ENCODE results near the gene TRAF4. TPM values are rescaled to one million over a fixed set of nuclear protein-coding genes. Genes with fewer than 3 reads are reported as not detected.

The TRAF4 gene
- polyA plus RNA-seq, 4 donors, result 58.8 to 203 (median 128) TPM

DNA sequence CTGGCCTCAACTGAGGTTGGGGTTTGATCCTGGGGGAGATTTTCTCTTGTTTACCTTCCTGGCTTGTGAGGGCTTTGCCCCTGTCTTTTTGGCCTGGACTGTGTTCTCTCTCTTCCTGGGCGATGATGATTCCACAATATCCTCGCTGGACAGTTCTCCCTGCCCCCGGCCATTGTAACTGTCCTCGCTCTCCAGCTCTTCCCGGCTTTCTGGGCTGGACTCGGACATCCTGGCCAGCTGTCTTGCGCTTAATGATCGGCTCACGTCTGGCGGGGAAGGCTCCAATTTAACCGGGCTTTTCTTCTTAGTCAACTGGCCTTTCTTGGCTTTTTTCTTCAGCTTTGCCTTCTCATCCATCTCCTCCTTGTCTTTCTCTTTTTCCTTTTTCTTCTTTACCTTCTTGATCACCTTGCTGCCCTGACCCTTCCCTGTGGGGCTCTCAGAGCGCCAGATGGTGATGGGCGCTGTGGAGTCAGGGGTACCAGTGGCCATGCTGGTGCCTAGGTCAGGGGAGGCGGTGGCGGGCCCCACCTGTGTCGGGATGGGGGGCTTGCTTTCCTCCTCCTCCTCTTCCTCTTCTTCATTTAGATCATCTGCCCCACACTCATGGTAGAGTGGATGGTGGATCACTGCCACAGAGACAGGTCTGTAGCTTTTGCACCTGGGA is 40.1 kb upstream of the TRAF4 start:
- WGBS, 3 donors, result 83 to 89% (median 88%) methylated on average over 16 of the region's 16 CpGs
- DNase-seq (no peak), FAIRE-seq (no peak)
- Histone ChIP-seq H3K4me1 (ENCODE audit: control insufficient read depth in 3 of 3, insufficient read depth in 2 of 3, low read depth in 1 of 3, low read length in 2 of 3) (peaks cover 0 to 21% (median 8%) of the 10 kb centered on the region in 3 donors), H3K4me3 (ENCODE audit: low read depth in 1 of 3, low read length in 3 of 3) (no peak overlapping the region), H3K27me3 (ENCODE audit: control insufficient read depth in 3 of 3, insufficient read depth in 3 of 3, low read length in 3 of 3) (no peaks in the 10 kb centered on the region), H3K36me3 (ENCODE audit: control insufficient read depth in 3 of 3, insufficient read depth in 2 of 3, low read depth in 1 of 3, low read length in 3 of 3) (peaks cover 21 to 81% (median 29%) of the 10 kb centered on the region in 3 donors), H3K9me3 (ENCODE audit: control insufficient read depth in 2 of 2, insufficient read depth in 1 of 2, low read depth in 1 of 2, low read length in 1 of 2) (no peaks in the 10 kb centered on the region), H3K27ac (ENCODE audit: low read depth in 1 of 3, low read length in 2 of 3) (no peak overlapping the region)

DNA sequence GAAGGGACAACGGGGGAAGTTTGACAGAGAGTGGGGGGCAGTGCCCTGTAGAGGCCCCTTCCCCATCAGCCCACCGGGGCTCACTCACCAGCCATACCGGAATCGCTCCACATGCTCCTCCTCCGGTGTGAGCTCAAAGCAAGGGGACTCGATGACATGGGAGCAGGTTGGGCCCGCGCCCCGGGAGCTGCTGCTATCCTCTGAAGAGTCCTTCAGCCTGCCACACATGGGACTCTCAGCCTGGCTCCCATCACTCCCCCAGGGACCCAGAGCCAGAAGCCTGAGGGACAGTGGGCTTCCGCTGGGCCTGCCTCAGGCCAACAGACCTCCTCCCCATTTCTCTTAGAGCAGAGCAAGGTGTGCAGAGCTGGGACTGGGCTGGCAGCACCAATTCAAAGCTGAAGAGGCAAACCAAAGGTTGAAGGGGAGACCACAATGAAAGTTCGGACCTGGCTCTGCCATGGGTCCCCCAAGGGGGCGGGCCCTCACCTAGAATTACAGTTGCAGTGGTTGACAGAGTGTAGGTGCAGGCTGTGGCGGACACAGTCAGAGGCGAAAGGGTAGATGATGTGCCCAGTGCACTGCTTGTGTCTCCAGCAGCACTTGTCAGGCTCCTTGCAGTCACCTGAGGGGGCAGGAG is 39.5 kb upstream of the TRAF4 start:
- no peaks in the 10 kb centered on the region for H3K27me3 ChIP-seq (ENCODE audit: control insufficient read depth in 3 of 3, insufficient read depth in 3 of 3, low read length in 3 of 3)
- no peak overlapping the region for H3K4me3 ChIP-seq (ENCODE audit: low read depth in 1 of 3, low read length in 3 of 3)
- H3K4me1 ChIP-seq (ENCODE audit: control insufficient read depth in 3 of 3, insufficient read depth in 2 of 3, low read depth in 1 of 3, low read length in 2 of 3), result peaks cover 0 to 15% (median 2%) of the 10 kb centered on the region in 3 donors
- FAIRE-seq (no peak), DNase-seq (no peak)
- 94 to 97% (median 94%) methylated on average over 13 to 14 of the region's 14 CpGs for WGBS, 3 donors
- H3K36me3 ChIP-seq (ENCODE audit: control insufficient read depth in 3 of 3, insufficient read depth in 2 of 3, low read depth in 1 of 3, low read length in 3 of 3), result peaks cover 16 to 74% (median 22%) of the 10 kb centered on the region in 3 donors
- no peaks in the 10 kb centered on the region for H3K9me3 ChIP-seq (ENCODE audit: control insufficient read depth in 2 of 2, insufficient read depth in 1 of 2, low read depth in 1 of 2, low read length in 1 of 2)
- no peak overlapping the region for H3K27ac ChIP-seq (ENCODE audit: low read depth in 1 of 3, low read length in 2 of 3)

DNA sequence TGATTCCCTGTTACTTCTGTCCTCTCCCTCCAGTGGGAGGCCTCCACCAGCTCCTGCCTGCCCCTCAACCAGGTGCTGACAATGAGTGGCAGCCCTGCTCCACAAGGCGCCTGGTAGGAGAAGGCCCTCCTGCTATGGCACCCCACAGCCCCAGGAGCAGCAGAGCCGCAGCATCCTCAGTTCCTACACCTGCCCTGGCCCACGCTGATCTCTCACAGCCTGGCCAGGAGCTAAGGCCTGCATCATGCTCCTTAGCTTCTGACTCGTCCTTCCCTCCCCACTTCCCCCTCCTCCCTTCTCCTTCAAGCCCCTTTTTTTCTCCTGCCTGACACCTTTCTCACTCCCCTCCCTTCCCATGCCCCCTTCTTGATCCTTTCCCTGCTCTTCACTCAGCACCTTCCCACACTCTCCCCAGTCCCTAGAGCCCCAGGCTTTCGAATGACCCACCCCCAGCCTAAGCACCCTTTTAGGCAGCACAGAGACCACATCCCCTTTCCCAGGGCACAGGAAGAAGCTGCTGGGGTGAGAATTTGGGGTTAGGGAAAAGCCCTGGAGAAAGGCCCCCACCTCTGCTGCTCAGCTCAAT is 38.6 kb upstream of the TRAF4 start:
- H3K4me1 ChIP-seq (ENCODE audit: control insufficient read depth in 3 of 3, insufficient read depth in 2 of 3, low read depth in 1 of 3, low read length in 2 of 3), result peaks cover 0 to 11% (median 2%) of the 10 kb centered on the region in 3 donors
- 75 to 82% (median 78%) methylated on average over 5 of the region's 5 CpGs for WGBS, 3 donors
- FAIRE-seq (no peak), DNase-seq (no peak)
- H3K4me3 ChIP-seq (ENCODE audit: low read depth in 1 of 3, low read length in 3 of 3), result no peak overlapping the region
- H3K9me3 ChIP-seq (ENCODE audit: control insufficient read depth in 2 of 2, insufficient read depth in 1 of 2, low read depth in 1 of 2, low read length in 1 of 2), result no peaks in the 10 kb centered on the region
- H3K36me3 ChIP-seq (ENCODE audit: control insufficient read depth in 3 of 3, insufficient read depth in 2 of 3, low read depth in 1 of 3, low read length in 3 of 3), result peaks cover 14 to 66% (median 16%) of the 10 kb centered on the region in 3 donors
- H3K27ac ChIP-seq (ENCODE audit: low read depth in 1 of 3, low read length in 2 of 3), result no peak overlapping the region
- H3K27me3 ChIP-seq (ENCODE audit: control insufficient read depth in 3 of 3, insufficient read depth in 3 of 3, low read length in 3 of 3), result no peaks in the 10 kb centered on the region

DNA sequence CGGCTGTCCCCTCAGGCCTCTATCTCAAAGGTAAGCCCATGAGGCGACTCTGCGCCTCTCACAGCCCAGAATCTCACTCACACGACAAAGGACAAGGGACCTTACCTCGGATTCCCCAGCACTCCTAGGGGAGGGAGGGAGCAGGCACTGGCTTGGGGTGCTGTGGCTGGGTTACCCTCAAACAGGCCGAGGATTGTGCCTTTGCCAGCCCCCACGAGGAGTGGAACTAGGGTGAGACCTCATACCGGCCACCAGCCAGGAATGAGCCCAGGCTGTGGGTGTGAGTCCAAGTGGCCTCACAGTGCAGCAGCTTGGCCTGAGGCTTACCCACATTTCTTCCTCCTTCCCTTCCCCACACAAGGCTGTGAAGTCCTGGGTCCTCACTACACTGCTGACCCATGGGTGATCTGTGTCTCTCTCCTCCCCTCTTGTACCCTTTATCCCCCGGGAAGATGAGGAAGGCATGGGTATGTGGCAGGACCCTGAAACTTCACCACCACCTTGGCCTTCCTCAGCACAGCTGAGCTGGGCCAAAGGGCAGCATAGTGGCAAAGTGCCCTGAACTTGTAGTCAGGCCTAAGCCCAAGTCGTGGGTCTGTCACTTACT is 38.0 kb upstream of the TRAF4 start:
- Histone ChIP-seq H3K4me1 (ENCODE audit: control insufficient read depth in 3 of 3, insufficient read depth in 2 of 3, low read depth in 1 of 3, low read length in 2 of 3) (peaks cover 0 to 9% (median 0%) of the 10 kb centered on the region in 3 donors), H3K27ac (ENCODE audit: low read depth in 1 of 3, low read length in 2 of 3) (peak overlapping the region in 1 of 3 donors; percentile 13), H3K36me3 (ENCODE audit: control insufficient read depth in 3 of 3, insufficient read depth in 2 of 3, low read depth in 1 of 3, low read length in 3 of 3) (peaks cover 9 to 59% (median 11%) of the 10 kb centered on the region in 3 donors), H3K4me3 (ENCODE audit: low read depth in 1 of 3, low read length in 3 of 3) (no peak overlapping the region), H3K9me3 (ENCODE audit: control insufficient read depth in 2 of 2, insufficient read depth in 1 of 2, low read depth in 1 of 2, low read length in 1 of 2) (no peaks in the 10 kb centered on the region), H3K27me3 (ENCODE audit: control insufficient read depth in 3 of 3, insufficient read depth in 3 of 3, low read length in 3 of 3) (no peaks in the 10 kb centered on the region)
- 70 to 79% (median 76%) methylated on average over 10 of the region's 10 CpGs for WGBS, 3 donors
- DNase-seq (no peak), FAIRE-seq (no peak)

DNA sequence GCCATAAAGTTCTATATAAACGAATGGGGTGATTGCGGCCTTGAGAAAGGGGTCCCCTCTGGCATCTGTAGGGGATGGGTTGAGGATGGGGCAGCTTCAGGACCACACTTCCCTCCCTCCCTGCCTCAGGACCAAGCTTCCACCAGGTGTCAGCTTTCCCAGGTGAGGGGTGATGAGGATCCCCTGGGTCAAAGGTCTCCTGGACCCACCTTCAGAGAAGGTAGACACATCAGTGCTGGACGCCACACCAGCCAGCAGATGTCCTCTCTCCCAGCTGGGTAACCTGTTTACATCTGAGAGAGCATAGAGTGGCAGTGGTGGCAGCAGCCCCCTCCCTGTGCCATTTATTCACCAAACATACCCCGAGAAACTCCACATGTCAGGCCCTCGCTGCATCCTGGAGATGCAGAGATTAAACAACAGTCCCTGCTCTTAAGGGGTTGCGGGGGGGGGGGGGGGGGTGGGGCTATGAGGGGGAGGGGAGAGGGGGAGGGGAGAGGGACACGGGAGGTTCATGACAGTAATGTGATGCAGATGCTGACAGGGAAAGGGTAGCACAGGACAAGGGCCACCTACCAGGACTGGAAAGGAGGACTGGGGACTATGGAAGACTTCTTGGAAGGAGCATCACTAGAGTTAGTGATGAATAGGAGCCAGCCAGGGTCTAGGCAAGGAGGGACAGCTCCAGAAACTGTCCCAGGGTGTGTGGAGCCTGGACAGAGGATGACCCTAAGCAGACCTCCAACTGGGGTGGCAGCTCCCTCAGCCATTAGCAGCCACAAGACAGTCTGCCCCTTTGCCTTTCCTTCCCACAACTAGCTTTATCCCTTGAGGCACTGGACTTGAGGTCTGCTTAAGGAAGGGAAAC is 37.1 kb upstream of the TRAF4 start:
- Histone ChIP-seq H3K27me3 (ENCODE audit: control insufficient read depth in 3 of 3, insufficient read depth in 3 of 3, low read length in 3 of 3) (no peaks in the 10 kb centered on the region), H3K27ac (ENCODE audit: low read depth in 1 of 3, low read length in 2 of 3) (no peak overlapping the region), H3K4me1 (ENCODE audit: control insufficient read depth in 3 of 3, insufficient read depth in 2 of 3, low read depth in 1 of 3, low read length in 2 of 3) (peaks cover 0 to 13% (median 0%) of the 10 kb centered on the region in 3 donors), H3K36me3 (ENCODE audit: control insufficient read depth in 3 of 3, insufficient read depth in 2 of 3, low read depth in 1 of 3, low read length in 3 of 3) (peaks cover 3 to 50% (median 7%) of the 10 kb centered on the region in 3 donors), H3K4me3 (ENCODE audit: low read depth in 1 of 3, low read length in 3 of 3) (no peak overlapping the region), H3K9me3 (ENCODE audit: control insufficient read depth in 2 of 2, insufficient read depth in 1 of 2, low read depth in 1 of 2, low read length in 1 of 2) (no peaks in the 10 kb centered on the region)
- no peak for FAIRE-seq
- WGBS, 3 donors, result 59 to 66% (median 66%) methylated on average over 4 to 6 of the region's 7 CpGs
- no peak for DNase-seq

DNA sequence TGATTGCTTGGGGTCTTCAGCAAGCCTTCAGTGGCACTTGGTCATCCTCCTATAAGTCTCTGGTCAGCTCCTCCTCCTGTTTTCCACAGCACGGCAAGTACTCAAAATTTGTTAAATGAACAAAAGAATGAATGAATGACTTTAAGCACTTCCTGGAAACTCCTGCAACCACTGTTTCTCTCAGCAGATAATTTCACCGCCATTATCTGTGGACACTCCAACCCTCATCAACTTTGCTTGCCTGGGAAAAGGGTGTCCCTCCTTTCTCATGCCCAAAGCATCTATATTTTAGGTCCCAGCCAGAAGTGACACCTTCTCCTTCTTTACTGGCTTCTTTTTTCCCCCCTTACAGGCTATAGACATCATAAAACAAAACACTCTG is 36.5 kb upstream of the TRAF4 start:
- no peak overlapping the region for H3K4me3 ChIP-seq (ENCODE audit: low read depth in 1 of 3, low read length in 3 of 3)
- no peak for FAIRE-seq
- no peak overlapping the region for H3K27ac ChIP-seq (ENCODE audit: low read depth in 1 of 3, low read length in 2 of 3)
- DNase-seq, result no peak
- no peaks in the 10 kb centered on the region for H3K27me3 ChIP-seq (ENCODE audit: control insufficient read depth in 3 of 3, insufficient read depth in 3 of 3, low read length in 3 of 3)
- WGBS, 3 donors, result 78 to 88% (median 85%) methylated on average over 2 of the region's 2 CpGs
- H3K9me3 ChIP-seq (ENCODE audit: control insufficient read depth in 2 of 2, insufficient read depth in 1 of 2, low read depth in 1 of 2, low read length in 1 of 2), result no peaks in the 10 kb centered on the region
- H3K4me1 ChIP-seq (ENCODE audit: control insufficient read depth in 3 of 3, insufficient read depth in 2 of 3, low read depth in 1 of 3, low read length in 2 of 3), result peaks cover 0 to 19% (median 1%) of the 10 kb centered on the region in 3 donors
- H3K36me3 ChIP-seq (ENCODE audit: control insufficient read depth in 3 of 3, insufficient read depth in 2 of 3, low read depth in 1 of 3, low read length in 3 of 3), result peaks cover 3 to 44% (median 4%) of the 10 kb centered on the region in 3 donors

DNA sequence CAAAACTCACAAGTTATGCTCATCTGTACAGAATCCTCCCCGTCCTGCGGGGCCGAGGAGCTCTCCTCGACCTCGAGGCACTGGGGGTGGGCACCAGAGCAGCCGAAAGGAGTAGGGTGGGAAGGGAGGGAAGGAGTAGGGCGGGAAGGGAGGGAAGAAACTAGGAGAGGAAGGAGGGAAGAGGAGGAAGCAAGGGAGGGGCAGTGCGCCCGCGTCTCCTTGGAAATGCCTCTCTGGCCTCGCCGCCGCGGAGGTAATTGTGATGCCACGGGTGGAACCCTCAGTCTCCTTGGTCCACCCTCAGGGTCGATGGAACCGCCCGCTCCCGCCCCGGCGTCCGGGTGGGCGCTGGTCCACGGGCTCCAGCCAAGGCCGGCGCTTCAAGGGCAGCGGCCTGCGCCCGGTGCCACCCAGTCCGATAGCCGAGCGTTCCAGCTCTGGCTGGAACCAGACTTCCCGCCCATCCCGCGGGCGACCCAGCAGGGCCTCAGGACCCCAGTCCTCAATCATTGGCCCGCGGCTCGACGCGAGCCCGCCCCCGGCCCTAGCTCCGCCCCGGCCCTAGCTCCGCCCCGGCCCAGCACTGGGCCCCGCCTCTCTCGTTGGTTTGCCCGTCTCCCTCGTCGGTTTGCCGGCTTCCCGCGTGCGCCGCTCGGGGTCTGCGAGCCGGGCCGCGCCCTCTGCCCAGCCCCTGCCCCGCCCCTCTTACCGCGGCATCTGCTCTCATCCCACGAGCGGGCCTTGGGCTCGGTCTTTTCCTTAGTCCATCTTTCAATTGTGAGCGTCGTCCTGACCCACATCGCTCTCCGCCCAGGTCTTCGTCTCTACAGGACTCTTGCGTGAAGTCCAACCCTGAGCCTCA is 32.7 kb upstream of the TRAF4 start:
- no peak for FAIRE-seq
- peaks cover 0 to 37% (median 0%) of the 10 kb centered on the region in 3 donors for H3K36me3 ChIP-seq (ENCODE audit: control insufficient read depth in 3 of 3, insufficient read depth in 2 of 3, low read depth in 1 of 3, low read length in 3 of 3)
- no peaks in the 10 kb centered on the region for H3K9me3 ChIP-seq (ENCODE audit: control insufficient read depth in 2 of 2, insufficient read depth in 1 of 2, low read depth in 1 of 2, low read length in 1 of 2)
- H3K4me3 ChIP-seq (ENCODE audit: low read depth in 1 of 3, low read length in 3 of 3), result peak overlapping the region; percentile 48 to 60 (median 52)
- H3K27ac ChIP-seq (ENCODE audit: low read depth in 1 of 3, low read length in 2 of 3), result peak overlapping the region; percentile 79 to 94 (median 91)
- peak; percentile 87 to 95 for DNase-seq
- 1 to 2% (median 1%) methylated on average over 43 to 74 of the region's 74 CpGs for WGBS, 3 donors
- peaks cover 0 to 19% (median 2%) of the 10 kb centered on the region in 3 donors for H3K4me1 ChIP-seq (ENCODE audit: control insufficient read depth in 3 of 3, insufficient read depth in 2 of 3, low read depth in 1 of 3, low read length in 2 of 3)
- H3K27me3 ChIP-seq (ENCODE audit: control insufficient read depth in 3 of 3, insufficient read depth in 3 of 3, low read length in 3 of 3), result no peaks in the 10 kb centered on the region
